A549 (cell line): ENCODE results near the gene TIAM2. TPM values are rescaled to one million over a fixed set of nuclear protein-coding genes. Genes with fewer than 3 reads are reported as not detected.

Experiments used
- ATAC-seq, 2 experiments: fragments of 200-7000 bp in 1 of 2; fragments of >200 bp in 1 of 2; cut with Nextera tagmentation in 1 of 2; cut with Tn5 transposase in 1 of 2; 3 replicates each; pipeline versions ENCODE4 v1.8.0 to v1.9.1; 2018 to 2020; ENCODE audit warnings: mild to moderate bottlenecking in 1 of 2, moderate library complexity in 1 of 2
- CTCF ChIA-PET: fragments of 300-600 bp; sonication (Branson Sonifier 250); formaldehyde crosslinking; extraction: SDS; loops from one replicate; lab custom pipeline; 2021; ENCODE audit warnings: antibody characterized with exemption, inconsistent platforms; lab: Yijun Ruan, JAX
- POLR2A ChIA-PET: fragments of 350-600 bp; formaldehyde crosslinking; extraction: SDS; loops from one replicate; lab custom pipeline; 2021; ENCODE audit warnings: antibody characterized with exemption, inconsistent platforms; lab: Yijun Ruan, JAX
- DNase-seq, 2 experiments: peaks; one replicate each; pipeline versions ENCODE4 v3.0.0 to v3.0.0-alpha.2; 2011 to 2016; ENCODE audit warnings: low read depth in 1 of 2, low spot score in 1 of 2
- FAIRE-seq: peaks from 2 replicates; lab custom pipeline; 2011; peaks lifted over from hg19 to GRCh38; lab: Jason Lieb, UNC
- H3K27ac ChIP-seq, 2 experiments: fragments of >200 bp; sonication (Bioruptor Twin); formaldehyde crosslinking; 3 replicates each; pipeline ENCODE4 v1.5.1; 2016 to 2017
- H3K4me1 ChIP-seq: fragments of >200 bp; sonication (Bioruptor Twin); formaldehyde crosslinking; 3 replicates; pipeline ENCODE4 v1.6.1; 2016
- H3K4me2 ChIP-seq: fragments of >200 bp; sonication (Bioruptor Twin); formaldehyde crosslinking; 3 replicates; pipeline ENCODE4 v1.6.1; 2016
- H3K4me3 ChIP-seq: fragments of >200 bp; sonication (Bioruptor Twin); formaldehyde crosslinking; 3 replicates; pipeline ENCODE4 v1.5.1; 2016
- H3K9me3 ChIP-seq: fragments of >200 bp; sonication (Bioruptor Twin); formaldehyde crosslinking; 3 replicates; pipeline ENCODE4 v1.6.1; 2016
- BHLHE40 ChIP-seq: IDR thresholded peaks from 2 replicates; pipeline ENCODE4 v1.6.1; 2012; ENCODE audit warnings: low read depth, low read length, inconsistent platforms
- CHD2 ChIP-seq: fragments of 150-350 bp; IDR thresholded peaks from 2 replicates; pipeline ENCODE4 v1.6.1; 2014; ENCODE audit warnings: low read length; ENCODE audit not compliant: partially characterized antibody
- CHD4 ChIP-seq: fragments of 200-600 bp; sonication (generic); IDR thresholded peaks from 2 replicates; pipeline ENCODE4 v1.6.1; 2016; ENCODE audit warnings: antibody characterized with exemption, mild to moderate bottlenecking, borderline replicate concordance
- FOXS1 ChIP-seq: fragments of 250-450 bp; sonication (Bioruptor Pico); IDR thresholded peaks from 2 replicates; pipeline ENCODE4 v1.5.0; 2020; ENCODE audit warnings: mild to moderate bottlenecking, moderate library complexity
- HOXA7 ChIP-seq: fragments of 250-450 bp; sonication (Bioruptor Pico); IDR thresholded peaks from 2 replicates; pipeline ENCODE4 v1.5.0; 2020; ENCODE audit warnings: mild to moderate bottlenecking, moderate library complexity
- HOXB13 ChIP-seq: fragments of 250-450 bp; sonication (Bioruptor Pico); IDR thresholded peaks from 2 replicates; pipeline ENCODE4 v1.5.0; 2020; ENCODE audit warnings: low read depth, mild to moderate bottlenecking, moderate library complexity
- JUNB ChIP-seq: fragments of >200 bp; sonication (Bioruptor Twin); formaldehyde crosslinking; IDR thresholded peaks from 2 replicates; pipeline ENCODE4 v1.6.1; 2016
- KDM1A ChIP-seq: fragments of 200-600 bp; sonication (generic); IDR thresholded peaks from 2 replicates; pipeline ENCODE4 v1.6.1; 2016; ENCODE audit warnings: low read depth, mild to moderate bottlenecking
- KDM5A ChIP-seq: fragments of 200-600 bp; sonication (generic); IDR thresholded peaks from 2 replicates; pipeline ENCODE4 v1.6.1; 2016; ENCODE audit warnings: antibody characterized with exemption, mild to moderate bottlenecking
- MAZ ChIP-seq: fragments of 150-350 bp; IDR thresholded peaks from 2 replicates; pipeline ENCODE4 v1.6.1; 2014; ENCODE audit warnings: antibody characterized with exemption, low read depth, low read length, borderline replicate concordance
- NFE2L2 ChIP-seq: fragments of 150-350 bp; conservative IDR thresholded peaks from 2 replicates; pipeline ENCODE4 v1.6.1; 2014; ENCODE audit warnings: low read length
- NPAS2 ChIP-seq: fragments of 250-450 bp; sonication (Bioruptor Pico); IDR thresholded peaks from 2 replicates; pipeline ENCODE4 v1.8.0; 2022; ENCODE audit warnings: mild to moderate bottlenecking, moderate library complexity, borderline replicate concordance
- POLR2A ChIP-seq: IDR thresholded peaks from 2 replicates; pipeline ENCODE4 v1.6.1; 2012; ENCODE audit warnings: mild to moderate bottlenecking, low read length
- RAD21 ChIP-seq, 2 experiments: fragments of >200 bp in 1 of 2; sonication (Bioruptor Twin) in 1 of 2; formaldehyde crosslinking in 1 of 2; IDR thresholded peaks in 1 of 2; conservative IDR thresholded peaks in 1 of 2; 2 replicates in 1 of 2; 3 replicates in 1 of 2; pipeline ENCODE4 v1.6.1; 2012 to 2018; ENCODE audit warnings: inconsistent platforms in 1 of 2
- RARB ChIP-seq: fragments of 250-450 bp; sonication (Bioruptor Pico); IDR thresholded peaks from 2 replicates; pipeline ENCODE4 v1.8.0; 2021; ENCODE audit warnings: mild to moderate bottlenecking, moderate library complexity
- RCOR1 ChIP-seq: fragments of 150-350 bp; IDR thresholded peaks from 2 replicates; pipeline ENCODE4 v1.6.1; 2014; ENCODE audit warnings: antibody characterized with exemption, low read length, low read depth
- TFCP2L1 ChIP-seq: fragments of 250-450 bp; sonication (Bioruptor Pico); IDR thresholded peaks from 2 replicates; pipeline ENCODE4 v1.5.0; 2021; ENCODE audit warnings: mild to moderate bottlenecking
- TP53 ChIP-seq: fragments of 250-450 bp; sonication (Bioruptor Pico); IDR thresholded peaks from 2 replicates; pipeline ENCODE4 v1.5.0; 2021; ENCODE audit warnings: mild to moderate bottlenecking, moderate library complexity
- ZNF302 ChIP-seq: fragments of 250-450 bp; sonication (Bioruptor Pico); IDR thresholded peaks from 2 replicates; pipeline ENCODE4 v1.9.0; 2021; ENCODE audit warnings: inconsistent platforms, mild to moderate bottlenecking, moderate library complexity
- WGBS: methylation state at CpG from one replicate; pipeline ENCODE4 v1.1.6; 2017; ENCODE audit errors: missing lambda C conversion rate; 5-methylcytosine and 5-hydroxymethylcytosine counted together
- polyA plus RNA-seq, 4 experiments: library from polyadenylated mRNA; depleted of rRNA in 3 of 4; stranded (reverse); fragments of >200 nt; fragmentation: RNase III in 1 of 4; extraction: RNeasy Plus Mini Kit Qiagen cat#74134 plus additional on column Dnase treatment in 1 of 4; gene quantifications; 2 replicates in 3 of 4; 3 replicates in 1 of 4; pipeline ENCODE4 v1.2.3, GENCODE V29; 2011 to 2017
- TF ChIP-seq, protein P1 (sequence below): fragments of >200 bp; sonication (Bioruptor Twin); formaldehyde crosslinking; IDR thresholded peaks from 3 replicates; pipeline ENCODE4 v1.5.1; 2016
- TF ChIP-seq, protein P2 (sequence below): IDR thresholded peaks from 2 replicates; pipeline ENCODE4 v1.6.1; 2012
- TF ChIP-seq, protein P3 (sequence below): fragments of 200-600 bp; sonication (generic); IDR thresholded peaks from 2 replicates; pipeline ENCODE4 v1.6.1; 2016; ENCODE audit warnings: antibody characterized with exemption, mild to moderate bottlenecking, moderate library complexity

Gene TIAM2
- polyA plus RNA-seq, 2 of the 4 experiments (the other 2 are of a cell fraction), result 2.5 to 3.1 TPM

DNA sequence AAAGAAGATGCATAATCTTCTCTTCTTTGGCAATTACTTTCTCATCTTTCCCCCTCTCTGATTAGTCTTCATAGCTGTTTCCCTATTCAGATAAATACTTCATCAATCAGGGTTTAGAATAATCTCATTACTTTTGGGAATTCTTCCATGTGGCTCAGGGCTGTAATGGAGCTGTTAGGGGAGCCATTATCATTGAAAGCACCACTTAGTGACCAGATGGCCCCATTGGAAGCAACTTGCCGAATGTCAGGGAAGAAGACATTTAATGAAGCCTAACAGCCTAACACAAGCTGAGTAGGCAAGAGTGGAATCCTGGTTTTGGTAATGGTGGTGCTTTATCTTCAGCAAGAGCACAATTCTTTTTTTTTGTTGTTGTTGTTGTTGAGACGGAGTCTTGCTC is 45.0 kb downstream of the TIAM2 start (continued):
- TF ChIP-seq, protein P1, sequence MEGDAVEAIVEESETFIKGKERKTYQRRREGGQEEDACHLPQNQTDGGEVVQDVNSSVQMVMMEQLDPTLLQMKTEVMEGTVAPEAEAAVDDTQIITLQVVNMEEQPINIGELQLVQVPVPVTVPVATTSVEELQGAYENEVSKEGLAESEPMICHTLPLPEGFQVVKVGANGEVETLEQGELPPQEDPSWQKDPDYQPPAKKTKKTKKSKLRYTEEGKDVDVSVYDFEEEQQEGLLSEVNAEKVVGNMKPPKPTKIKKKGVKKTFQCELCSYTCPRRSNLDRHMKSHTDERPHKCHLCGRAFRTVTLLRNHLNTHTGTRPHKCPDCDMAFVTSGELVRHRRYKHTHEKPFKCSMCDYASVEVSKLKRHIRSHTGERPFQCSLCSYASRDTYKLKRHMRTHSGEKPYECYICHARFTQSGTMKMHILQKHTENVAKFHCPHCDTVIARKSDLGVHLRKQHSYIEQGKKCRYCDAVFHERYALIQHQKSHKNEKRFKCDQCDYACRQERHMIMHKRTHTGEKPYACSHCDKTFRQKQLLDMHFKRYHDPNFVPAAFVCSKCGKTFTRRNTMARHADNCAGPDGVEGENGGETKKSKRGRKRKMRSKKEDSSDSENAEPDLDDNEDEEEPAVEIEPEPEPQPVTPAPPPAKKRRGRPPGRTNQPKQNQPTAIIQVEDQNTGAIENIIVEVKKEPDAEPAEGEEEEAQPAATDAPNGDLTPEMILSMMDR, result no peak
- TF ChIP-seq JUNB (no peak), RARB (CRISPR knock-in tag) (no peak), NPAS2 (CRISPR knock-in tag) (no peak)

DNA sequence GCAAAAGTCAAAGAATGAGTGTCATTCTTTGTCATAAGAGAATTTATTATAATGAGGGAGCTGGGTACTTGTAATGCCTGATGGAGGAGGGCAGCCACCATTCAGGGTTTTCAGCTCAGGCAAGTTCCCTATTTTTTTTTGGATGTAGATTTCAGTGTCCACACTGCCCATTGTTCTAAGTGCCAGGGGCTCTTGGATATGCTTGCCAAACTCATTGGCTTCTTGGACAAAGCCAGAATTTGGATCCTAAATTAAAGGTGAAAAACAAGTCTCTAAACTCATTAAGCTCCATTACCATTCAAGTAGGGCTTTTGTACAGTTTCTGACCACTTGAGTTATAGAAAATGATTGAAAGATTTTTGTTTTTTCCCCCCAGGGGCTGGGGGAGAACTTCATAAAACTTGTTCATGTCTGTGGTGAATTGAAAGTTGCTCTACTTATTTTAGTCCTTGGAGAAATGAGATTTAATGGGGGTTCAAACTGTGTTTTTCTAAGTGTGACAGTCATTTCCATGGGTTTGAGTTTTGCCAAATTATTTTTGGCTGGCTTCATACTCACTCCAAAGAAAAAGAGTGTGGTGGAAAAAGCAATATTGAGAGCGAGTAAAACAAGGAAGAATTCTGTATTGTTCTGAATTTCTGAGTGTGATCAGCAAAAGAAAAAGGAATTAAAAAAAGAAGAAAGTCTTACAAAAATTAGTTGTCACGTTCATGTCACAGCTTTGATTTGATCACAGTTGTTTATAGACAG is 46.0 kb downstream of the TIAM2 start:
- WGBS, result 84% methylated on average over 2 of the region's 2 CpGs
- CTCF ChIA-PET, result interaction anchor here (0.6 to 0.7 kb wide), 2 partner anchors 9 to 199 kb away, joined by 3 to 4 read pairs; no protein-coding TSS in a partner anchor
- Histone ChIP-seq H3K4me1 (no peaks in the 10 kb centered on the region), H3K27ac (no peak overlapping the region), H3K4me2 (no peak overlapping the region), H3K4me3 (no peak overlapping the region), H3K9me3 (no peaks in the 10 kb centered on the region)
- FAIRE-seq, result no peak
- ATAC-seq, result no peak
- DNase-seq, result no peak
- POLR2A ChIA-PET, result no interaction called here
- TF ChIP-seq POLR2A (no peak), RCOR1 (no peak), RARB (CRISPR knock-in tag) (no peak), MAZ (no peak), KDM1A (no peak), KDM5A (no peak), FOXS1 (CRISPR knock-in tag) (no peak), ZNF302 (CRISPR knock-in tag) (no peak), TFCP2L1 (CRISPR knock-in tag) (no peak), CHD2 (no peak), BHLHE40 (no peak), CHD4 (no peak), HOXB13 (CRISPR knock-in tag) (no peak), JUNB (no peak), RAD21 (conservative IDR thresholded peaks at IDR 0.05 in 1 of 2, IDR thresholded peaks at IDR 0.05 in 1 of 2) (no peak), HOXA7 (CRISPR knock-in tag) (no peak), NFE2L2 (no peak), TP53 (CRISPR knock-in tag) (no peak)
- TF ChIP-seq, protein P2, sequence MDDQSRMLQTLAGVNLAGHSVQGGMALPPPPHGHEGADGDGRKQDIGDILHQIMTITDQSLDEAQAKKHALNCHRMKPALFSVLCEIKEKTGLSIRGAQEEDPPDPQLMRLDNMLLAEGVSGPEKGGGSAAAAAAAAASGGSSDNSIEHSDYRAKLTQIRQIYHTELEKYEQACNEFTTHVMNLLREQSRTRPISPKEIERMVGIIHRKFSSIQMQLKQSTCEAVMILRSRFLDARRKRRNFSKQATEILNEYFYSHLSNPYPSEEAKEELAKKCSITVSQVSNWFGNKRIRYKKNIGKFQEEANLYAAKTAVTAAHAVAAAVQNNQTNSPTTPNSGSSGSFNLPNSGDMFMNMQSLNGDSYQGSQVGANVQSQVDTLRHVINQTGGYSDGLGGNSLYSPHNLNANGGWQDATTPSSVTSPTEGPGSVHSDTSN, result no peak
- TF ChIP-seq, protein P3, sequence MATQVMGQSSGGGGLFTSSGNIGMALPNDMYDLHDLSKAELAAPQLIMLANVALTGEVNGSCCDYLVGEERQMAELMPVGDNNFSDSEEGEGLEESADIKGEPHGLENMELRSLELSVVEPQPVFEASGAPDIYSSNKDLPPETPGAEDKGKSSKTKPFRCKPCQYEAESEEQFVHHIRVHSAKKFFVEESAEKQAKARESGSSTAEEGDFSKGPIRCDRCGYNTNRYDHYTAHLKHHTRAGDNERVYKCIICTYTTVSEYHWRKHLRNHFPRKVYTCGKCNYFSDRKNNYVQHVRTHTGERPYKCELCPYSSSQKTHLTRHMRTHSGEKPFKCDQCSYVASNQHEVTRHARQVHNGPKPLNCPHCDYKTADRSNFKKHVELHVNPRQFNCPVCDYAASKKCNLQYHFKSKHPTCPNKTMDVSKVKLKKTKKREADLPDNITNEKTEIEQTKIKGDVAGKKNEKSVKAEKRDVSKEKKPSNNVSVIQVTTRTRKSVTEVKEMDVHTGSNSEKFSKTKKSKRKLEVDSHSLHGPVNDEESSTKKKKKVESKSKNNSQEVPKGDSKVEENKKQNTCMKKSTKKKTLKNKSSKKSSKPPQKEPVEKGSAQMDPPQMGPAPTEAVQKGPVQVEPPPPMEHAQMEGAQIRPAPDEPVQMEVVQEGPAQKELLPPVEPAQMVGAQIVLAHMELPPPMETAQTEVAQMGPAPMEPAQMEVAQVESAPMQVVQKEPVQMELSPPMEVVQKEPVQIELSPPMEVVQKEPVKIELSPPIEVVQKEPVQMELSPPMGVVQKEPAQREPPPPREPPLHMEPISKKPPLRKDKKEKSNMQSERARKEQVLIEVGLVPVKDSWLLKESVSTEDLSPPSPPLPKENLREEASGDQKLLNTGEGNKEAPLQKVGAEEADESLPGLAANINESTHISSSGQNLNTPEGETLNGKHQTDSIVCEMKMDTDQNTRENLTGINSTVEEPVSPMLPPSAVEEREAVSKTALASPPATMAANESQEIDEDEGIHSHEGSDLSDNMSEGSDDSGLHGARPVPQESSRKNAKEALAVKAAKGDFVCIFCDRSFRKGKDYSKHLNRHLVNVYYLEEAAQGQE, result no peak
